Left ventricle myocardium superior (tissue), 1 donor: ENCODE results near the gene TRIM54. TPM values are rescaled to one million over a fixed set of nuclear protein-coding genes. Genes with fewer than 3 reads are reported as not detected.

Experiments used
- ATAC-seq: fragments of 200-7000 bp; cut with Tn5 transposase; one replicate; pipeline ENCODE4 v1.9.1; 2020; ENCODE audit warnings: mild to moderate bottlenecking, moderate library complexity
- DNase-seq: peaks from one replicate; pipeline ENCODE4 v3.0.0-alpha.2; 2020
- intact Hi-C: fragments of 100-400 bp; cut with micrococcal nuclease; formaldehyde crosslinking; loops from one replicate; pipeline ENCODE4 v1.11.0; 2022
- long read RNA-seq: library from polyadenylated mRNA; unstranded; transcript quantifications from one replicate; pipeline ENCODE4 v2.0.0, GENCODE V29; 2021
- total RNA-seq: library from RNA; stranded (reverse); fragmentation: NEBNext Ultra II Directional; extraction: Animal tissue kit (Norgen Biotek cat#: 25700); gene quantifications from one replicate; pipeline ENCODE4 v1.2.1, GENCODE V29; 2021
- donor health status: DM: no; HTN: yes; CAD: no; lungs with severe emphysema.

The TRIM54 gene, protein sequence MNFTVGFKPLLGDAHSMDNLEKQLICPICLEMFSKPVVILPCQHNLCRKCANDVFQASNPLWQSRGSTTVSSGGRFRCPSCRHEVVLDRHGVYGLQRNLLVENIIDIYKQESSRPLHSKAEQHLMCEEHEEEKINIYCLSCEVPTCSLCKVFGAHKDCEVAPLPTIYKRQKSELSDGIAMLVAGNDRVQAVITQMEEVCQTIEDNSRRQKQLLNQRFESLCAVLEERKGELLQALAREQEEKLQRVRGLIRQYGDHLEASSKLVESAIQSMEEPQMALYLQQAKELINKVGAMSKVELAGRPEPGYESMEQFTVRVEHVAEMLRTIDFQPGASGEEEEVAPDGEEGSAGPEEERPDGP
- total RNA-seq: 291 TPM
- long read RNA-seq, transcript TRIM54-201 (10 exons, 2,027 nt): minor isoform, 6 of 235 reads
- long read RNA-seq, transcript TRIM54-202 (9 exons, 1,967 nt): major isoform, 136 of 235 reads
- long read RNA-seq, partial matches to known transcripts: 49 of 235 reads
- long read RNA-seq, other reads (novel, unspliced or antisense): 44 of 235 reads

DNA sequence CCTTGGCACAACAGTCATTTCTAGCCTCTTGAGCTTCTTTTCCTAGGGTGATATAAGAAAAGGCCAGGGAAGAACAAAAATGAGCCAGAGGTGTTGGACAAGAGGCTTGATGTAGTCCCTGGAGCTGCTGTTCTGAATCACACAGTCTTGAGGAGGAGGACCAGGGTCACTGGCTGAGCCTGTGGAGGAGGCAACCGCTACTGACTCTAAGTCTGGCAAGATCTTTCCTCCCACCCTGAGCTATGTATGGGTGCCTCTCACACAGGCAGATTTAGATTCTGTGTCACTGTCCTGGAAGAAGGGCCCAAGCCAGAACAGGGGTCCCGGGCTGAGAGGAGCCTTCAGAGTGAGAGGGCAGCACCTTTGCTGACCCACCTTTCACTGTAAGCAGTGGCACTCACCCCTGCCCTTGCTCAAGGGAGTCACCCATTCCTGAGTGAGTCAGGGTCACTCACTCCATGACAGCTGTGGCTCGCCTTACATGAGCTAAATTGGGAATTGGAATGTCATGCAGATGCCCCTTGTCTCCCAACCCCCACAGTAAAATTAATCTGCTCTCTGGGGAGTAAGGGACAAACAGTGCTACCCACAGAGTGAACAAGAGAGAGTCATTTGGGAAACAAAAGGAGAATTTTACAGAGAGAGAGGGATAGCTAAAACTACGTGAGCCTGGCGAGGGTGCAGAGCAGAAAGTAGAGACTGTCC is at the start of gene TRIM54:
Gene TRIM54 (plus strand): TSS at position 575 of the 705 bp plus-strand sequence. CDS start 303 bp downstream, outside the sequence.
- intact Hi-C loops: loop anchor here (10.0 kb wide), 1 partner anchor 187 kb away; no protein-coding TSS in a partner anchor
- peak; percentile 87 for ATAC-seq
- DNase-seq: peak; percentile 59

DNA sequence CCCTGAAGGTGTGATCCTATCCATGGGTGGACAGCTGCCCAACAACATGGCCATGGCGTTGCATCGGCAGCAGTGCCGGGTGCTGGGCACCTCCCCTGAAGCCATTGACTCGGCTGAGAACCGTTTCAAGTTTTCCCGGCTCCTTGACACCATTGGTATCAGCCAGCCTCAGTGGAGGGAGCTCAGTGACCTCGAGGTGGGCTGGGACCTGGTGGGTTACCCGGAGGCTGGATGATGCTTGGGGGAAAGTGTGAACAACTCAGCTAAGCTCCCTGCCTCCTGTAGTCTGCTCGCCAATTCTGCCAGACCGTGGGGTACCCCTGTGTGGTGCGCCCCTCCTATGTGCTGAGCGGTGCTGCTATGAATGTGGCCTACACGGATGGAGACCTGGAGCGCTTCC is 48.9 kb upstream of the TRIM54 start:
- intact Hi-C loops: no loop called here
- no peak for ATAC-seq
- no peak for DNase-seq

DNA sequence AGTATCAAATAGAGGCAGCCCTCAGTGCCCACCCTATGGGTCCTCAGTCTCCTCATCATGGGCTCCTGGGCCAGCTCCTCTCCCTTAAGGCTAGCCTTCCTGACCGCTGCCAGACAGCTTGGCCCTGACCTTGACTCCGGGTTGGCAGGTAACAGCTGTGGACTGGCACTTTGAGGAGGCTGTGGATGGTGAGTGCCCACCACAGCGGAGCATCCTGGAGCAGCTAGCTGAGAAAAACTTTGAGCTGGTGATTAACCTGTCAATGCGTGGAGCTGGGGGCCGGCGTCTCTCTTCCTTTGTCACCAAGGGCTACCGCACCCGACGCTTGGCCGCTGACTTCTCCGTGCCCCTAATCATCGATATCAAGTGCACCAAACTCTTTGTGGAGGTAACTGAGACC is 46.1 kb upstream of the TRIM54 start:
- intact Hi-C loops: no loop called here
- DNase-seq (no peak), ATAC-seq (no peak)

DNA sequence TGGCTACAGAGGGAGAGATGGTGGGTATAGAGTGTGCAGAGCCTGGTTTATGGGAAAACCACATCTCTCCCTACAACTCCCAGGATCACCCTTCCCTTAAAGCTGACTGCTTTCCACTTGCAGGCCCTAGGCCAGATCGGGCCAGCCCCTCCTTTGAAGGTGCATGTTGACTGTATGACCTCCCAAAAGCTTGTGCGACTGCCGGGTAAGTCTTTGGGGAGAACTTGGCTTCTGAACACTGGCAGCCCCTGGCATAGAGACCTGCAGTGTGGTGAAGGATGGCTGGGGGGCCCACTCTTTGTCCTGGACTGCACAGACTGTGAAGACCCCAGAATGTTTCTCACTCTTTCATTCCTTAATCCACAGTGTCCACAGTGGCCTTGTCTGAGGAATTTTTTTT is 45.6 kb upstream of the TRIM54 start:
- intact Hi-C loops: no loop called here
- ATAC-seq: no peak
- no peak for DNase-seq

DNA sequence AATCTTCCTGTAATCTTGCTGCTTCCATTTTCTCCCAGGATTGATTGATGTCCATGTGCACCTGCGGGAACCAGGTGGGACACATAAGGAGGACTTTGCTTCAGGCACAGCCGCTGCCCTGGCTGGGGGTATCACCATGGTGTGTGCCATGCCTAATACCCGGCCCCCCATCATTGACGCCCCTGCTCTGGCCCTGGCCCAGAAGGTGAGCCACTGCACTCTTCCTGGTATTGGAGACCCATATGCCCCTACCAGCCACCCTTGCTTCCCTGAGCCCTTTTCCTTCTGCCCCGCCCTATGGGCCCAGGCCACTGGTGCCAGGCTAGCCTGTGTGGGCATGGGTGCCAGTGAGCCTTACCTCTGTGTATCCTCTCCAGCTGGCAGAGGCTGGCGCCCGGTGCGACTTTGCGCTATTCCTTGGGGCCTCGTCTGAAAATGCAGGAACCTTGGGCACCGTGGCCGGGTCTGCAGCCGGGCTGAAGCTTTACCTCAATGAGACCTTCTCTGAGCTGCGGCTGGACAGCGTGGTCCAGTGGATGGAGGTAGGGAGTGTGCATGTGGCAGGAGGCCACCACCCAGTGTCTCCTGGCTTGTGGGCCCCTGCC is 44.8 kb upstream of the TRIM54 start:
- intact Hi-C loops: no loop called here
- ATAC-seq: no peak

DNA sequence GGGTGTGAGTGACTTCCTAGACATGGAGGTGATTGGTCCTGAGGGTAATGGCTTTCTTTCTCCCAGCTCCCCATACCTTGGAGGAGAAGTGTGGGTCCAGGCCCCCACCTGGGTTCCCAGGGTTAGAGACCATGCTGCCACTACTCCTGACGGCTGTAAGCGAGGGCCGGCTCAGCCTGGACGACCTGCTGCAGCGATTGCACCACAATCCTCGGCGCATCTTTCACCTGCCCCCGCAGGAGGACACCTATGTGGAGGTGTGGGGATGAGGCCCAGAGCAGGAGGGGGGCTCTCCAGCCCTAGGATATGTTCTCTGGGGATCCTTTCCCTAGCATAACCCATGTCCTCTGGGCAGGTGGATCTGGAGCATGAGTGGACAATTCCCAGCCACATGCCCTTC is 43.3 kb upstream of the TRIM54 start:
- intact Hi-C loops: no loop called here
- DNase-seq (no peak), ATAC-seq (no peak)

More for the DNA sequence above, 44.8 kb upstream of the TRIM54 start:
- DNase-seq: no peak

DNA sequence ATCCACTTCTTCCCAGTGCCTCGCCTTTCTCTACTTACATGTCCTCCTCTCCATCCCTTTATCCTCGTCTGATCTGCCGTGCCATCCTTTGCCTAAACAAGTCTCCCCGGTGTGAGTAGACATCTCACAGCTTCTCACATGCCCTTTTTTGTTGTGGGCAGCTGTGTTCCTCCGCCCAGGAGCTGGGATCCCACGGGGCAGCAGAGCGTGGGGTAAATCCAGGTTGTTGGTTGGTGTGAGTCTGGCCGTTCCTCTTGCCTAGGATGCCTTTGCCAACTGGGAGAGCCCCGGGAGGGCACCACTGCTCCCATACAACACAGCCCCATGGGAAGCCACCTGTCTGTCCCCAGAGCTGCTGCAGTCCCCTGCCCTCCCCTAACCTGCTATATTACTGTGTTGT is 41.8 kb upstream of the TRIM54 start:
- no peak for DNase-seq
- ATAC-seq: no peak
- intact Hi-C loops: no loop called here

DNA sequence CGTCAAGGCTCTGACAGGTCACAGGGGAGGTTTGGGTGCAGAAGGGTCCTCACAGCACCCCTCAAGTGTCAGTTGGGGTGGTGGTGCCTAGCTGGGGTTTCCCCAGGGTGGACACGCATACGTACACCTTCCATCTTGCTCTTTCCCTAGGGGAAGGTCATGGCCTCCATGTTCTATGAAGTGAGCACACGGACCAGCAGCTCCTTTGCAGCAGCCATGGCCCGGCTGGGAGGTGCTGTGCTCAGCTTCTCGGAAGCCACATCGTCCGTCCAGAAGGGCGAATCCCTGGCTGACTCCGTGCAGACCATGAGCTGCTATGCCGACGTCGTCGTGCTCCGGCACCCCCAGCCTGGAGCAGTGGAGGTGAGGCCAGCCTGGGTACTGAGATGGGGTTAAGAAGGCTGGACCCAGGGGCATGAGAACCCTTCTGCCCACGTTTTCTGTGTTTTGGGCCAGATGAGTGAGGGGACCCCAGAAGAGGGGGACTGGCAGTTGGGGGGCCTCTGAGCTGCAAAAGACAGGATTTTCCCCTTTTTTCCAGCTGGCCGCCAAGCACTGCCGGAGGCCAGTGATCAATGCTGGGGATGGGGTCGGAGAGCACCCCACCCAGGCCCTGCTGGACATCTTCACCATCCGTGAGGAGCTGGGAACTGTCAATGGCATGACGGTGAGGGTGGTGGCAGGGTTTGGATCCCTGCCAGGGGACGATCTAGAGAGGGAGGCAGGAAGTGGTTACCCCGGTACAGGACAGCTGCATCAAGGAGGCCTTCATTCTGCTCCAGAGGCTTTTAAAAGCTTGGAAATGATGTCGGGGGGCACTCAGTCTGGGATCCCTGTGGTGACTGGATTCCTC is 40.2 kb upstream of the TRIM54 start:
- ATAC-seq: no peak
- intact Hi-C loops: no loop called here

DNA sequence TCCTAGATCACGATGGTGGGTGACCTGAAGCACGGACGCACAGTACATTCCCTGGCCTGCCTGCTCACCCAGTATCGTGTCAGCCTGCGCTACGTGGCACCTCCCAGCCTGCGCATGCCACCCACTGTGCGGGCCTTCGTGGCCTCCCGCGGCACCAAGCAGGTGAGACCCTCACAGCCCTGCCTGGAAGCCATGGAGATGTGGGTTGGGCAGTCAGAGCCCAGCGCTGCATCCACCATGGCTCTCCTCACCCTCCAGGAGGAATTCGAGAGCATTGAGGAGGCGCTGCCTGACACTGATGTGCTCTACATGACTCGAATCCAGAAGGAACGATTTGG is 39.6 kb upstream of the TRIM54 start:
- no peak for DNase-seq
- no peak for ATAC-seq
- intact Hi-C loops: no loop called here

More for the DNA sequence above, 40.2 kb upstream of the TRIM54 start:
- no peak for DNase-seq

DNA sequence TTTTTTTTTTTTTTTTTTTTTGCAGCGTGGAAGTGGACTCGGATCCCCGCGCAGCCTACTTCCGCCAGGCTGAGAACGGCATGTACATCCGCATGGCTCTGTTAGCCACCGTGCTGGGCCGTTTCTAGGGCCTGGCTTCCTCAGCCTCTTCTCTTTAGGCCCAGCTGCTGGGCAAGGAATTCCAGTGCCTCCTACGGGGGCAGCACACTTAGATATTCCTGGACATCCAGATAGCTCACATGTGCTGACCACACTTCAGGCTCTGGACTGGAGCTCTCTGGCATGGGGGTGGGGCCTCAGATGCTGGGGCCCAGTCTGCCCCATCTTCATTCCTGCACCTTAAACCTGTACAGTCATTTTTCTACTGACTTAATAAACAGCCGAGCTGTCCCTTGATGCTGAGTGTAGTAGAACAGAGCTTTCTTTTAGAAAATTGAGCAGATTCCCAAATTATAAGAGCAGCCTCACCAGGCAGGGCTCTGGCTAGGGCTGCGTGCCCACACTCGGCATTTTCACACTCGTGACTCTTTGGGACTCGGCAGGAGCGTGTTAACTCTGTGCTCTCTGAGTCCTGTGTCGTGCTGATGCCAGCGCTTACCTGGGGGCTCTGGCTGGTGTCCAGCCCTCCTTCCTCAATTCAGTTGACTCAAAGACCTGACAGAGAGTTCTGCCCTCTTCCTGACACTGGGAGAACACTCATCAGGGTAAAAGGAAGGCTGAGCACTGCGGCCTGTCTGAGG is 38.7 kb upstream of the TRIM54 start:
- DNase-seq: no peak
- intact Hi-C loops: no loop called here
- peak; percentile 60 for ATAC-seq

DNA sequence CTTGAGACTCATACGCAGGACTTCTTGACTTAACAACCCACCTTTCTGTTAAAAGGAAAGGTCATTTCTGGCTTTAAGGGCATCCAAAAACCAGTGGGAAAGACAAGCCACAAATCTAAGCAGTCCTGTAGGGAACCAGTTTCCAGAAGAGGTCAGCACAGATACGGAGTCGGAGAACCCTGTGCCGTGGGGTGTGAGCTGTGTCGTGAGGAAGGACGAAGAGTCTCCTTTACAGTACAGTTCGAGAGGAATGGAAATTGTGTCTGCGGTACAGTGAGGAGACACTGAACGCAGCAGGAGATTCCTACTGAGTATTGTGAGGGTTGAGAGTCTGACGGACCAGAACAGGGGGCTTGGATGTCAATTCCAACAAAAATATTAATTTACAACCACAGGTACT is 37.1 kb upstream of the TRIM54 start:
- intact Hi-C loops: no loop called here
- peak; percentile 23 for ATAC-seq
- no peak for DNase-seq

DNA sequence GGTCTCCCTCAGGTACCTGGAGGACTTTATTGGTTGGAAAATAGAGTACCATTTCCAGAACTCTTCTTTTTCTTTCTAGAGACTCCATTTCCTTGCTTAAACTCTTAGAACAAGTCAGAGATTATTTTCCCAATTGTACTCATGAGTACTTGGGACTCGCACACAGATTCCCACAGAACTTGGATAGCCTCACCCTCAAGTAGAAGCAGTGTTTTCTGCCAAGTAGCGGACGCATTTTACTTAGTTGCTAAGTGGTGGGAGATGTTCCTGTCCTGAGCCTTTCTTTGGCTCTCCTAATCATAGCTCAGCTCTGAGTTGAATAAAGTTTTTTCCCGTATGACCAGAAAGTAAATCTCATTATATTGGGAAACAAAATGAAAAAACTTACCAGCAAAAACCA is 36.6 kb upstream of the TRIM54 start:
- ATAC-seq: peak; percentile 11
- DNase-seq: no peak
- intact Hi-C loops: no loop called here

DNA sequence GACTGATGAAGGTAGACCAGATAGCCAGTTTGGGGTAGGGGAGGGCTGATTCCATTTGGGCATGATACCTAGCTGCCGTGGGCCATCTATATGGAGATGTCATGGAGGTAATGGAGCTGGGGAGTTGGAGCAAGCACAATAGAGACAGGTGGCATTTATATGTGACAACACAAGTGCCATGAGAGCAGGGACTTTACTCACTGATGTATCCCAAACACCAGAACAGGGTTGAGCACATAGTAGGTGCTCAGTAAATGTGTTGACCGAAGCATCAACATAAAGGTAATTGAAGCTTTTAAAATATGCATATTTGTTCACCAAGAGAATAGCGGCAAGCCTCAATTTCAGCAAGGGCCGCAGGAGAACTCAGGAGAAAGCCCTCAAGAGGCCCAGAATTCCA is 34.3 kb upstream of the TRIM54 start:
- intact Hi-C loops: no loop called here
- DNase-seq: no peak
- no peak for ATAC-seq

DNA sequence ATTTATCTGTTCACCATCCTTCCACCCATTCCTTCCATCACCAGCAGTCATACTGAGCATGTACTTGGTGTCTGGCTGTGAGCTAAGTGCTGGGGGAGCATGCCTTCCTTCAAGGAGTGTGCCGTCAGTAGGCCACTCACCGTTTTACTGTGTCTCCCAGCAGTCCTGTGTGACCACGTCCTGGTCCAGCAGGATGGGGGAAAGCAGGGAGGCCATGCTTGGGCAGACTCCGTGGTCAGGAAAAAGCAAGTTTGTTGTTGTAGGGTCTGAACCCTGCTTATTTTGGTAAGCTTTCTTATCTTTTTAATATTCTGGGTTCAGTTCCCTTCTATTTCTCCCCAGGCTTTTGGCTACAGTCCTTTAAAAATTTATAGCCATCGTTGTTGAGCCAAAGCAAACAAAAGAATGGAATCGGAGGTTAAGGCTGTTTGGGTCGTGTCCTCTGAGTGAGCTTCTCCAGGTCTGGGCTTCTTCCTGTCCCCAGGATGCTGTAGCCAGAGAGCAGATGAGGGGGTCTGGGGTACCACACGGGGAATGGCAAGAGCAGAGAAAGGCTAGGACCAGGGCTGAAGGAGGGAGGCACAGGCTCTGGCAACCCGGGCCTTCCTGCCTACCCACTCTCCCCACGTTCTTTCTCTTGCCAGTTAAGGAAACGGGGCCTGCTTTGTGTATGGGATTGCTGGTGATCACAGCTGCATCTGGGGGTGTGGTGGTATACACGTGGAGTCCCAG is 32.9 kb upstream of the TRIM54 start:
- DNase-seq (no peak), ATAC-seq (no peak)
- intact Hi-C loops: no loop called here

DNA sequence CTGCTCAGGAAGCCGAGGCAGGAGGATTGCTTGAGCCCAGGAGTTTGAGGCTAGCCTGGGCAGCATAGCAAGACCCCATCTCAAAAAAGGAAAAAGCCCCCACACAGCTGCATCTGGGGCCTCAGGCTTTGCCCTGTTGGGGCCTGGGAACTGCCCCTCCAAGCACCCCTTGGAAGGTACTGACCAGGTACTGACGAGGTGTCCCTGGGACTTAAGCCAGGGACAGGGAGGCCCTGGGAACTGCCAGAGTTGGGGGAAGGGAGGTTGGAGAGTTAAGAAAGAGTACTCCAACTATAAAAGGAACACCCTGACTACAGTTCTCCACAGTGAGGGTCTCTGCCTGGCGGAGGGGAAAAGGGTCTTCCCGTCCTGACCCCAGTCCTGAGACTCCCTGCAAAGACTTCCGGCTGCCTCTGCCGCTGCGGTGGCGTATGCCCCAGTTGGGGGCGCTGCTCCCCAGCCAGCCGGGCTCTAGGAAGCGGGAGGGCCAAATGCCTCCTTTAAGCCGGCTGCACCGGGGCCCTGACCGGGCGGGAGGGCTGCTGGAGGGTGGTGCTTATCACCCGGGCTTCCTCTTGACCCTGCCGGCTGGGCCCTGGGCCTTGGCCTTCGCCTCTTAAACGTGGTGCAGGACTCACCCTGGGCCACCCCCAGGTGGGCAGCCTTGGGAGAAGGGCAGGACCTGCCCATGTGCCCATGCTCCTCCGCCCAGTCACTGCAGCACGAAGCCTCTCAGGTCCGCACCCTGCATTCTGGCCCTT is 32.2 kb upstream of the TRIM54 start:
- intact Hi-C loops: no loop called here
- DNase-seq (peak; percentile 80), ATAC-seq (peak; percentile 84)

DNA sequence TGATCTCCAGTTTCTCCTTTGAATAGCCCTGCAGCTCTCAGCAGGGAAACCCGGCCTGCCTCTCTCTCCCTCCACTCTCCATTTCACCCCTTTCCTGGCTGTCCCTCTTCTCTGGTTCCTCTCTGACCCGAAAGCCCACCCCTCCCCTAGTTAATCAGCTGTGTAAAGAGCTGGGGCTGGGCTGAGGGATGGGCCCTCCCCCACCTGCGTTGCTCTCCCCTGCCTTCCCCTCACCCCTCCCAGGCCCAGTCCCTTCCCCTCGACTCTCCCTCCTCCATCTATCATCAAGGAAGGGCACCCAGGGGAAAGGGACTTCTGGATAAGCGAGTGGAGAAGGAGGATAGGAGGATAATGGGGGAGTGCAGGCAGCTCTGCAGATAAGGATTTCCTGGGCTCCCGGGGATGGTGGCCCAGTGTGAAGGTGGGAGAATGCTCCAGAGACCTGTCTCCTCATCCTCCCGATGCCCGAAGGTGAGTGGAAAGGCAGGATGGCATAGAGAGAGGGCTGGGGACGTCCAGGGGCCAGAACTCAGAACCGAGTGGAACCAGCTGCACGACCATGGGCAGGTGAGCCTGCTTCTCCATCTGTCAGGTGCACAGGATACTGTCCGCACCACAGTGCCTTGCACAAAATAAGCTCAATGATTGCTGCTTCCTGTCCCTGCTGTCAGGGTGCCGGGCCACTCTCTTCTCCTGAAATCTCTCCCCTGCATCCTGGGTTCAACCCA is 31.4 kb upstream of the TRIM54 start:
- intact Hi-C loops: no loop called here
- DNase-seq (no peak), ATAC-seq (no peak)

DNA sequence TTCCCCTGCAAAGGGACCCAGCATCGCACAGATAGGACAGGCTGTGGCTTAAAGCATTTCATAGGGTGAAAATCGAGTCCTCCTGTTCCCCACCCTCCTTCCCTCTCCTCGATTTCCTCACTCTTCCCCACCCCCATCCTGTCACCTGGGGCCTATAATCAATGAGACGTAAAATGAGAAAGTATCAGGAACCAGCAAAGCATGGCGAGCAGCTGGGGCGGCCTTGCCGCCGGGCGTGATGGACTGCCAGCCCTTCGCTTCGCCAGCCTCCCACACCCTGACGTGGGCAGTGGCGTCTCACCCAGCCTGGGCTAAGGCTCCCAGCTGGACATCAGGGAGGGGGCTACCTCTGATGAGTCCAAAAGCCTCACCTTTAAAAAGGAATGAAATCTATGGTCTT is 30.5 kb upstream of the TRIM54 start:
- ATAC-seq: no peak
- no peak for DNase-seq
- intact Hi-C loops: no loop called here
